HCT116 (cell line): Measurements from ENCODE around the gene CREBRF. TPM values are rescaled to one million over a fixed set of nuclear protein-coding genes. Genes with fewer than 3 reads are reported as not detected.

Source experiments
- ATAC-seq: fragments of 200-7000 bp; cut with Tn5 transposase; 2 replicates; pipeline ENCODE4 v1.9.1; 2020; ENCODE audit warnings: mild to moderate bottlenecking, moderate library complexity
- BruUV-seq: library from RNA; stranded (reverse); fragments of 400-500 nt; replicated peaks from 2 replicates; lab custom pipeline; 2021; lab: Mats Ljungman, UMichigan
- CTCF ChIA-PET: fragments of 300-600 bp; sonication (Branson Sonifier 250); formaldehyde crosslinking; loops from one replicate; lab custom pipeline; 2021; ENCODE audit warnings: antibody characterized with exemption; lab: Charles Lee
- POLR2A ChIA-PET: fragments of 300-600, 350-600 bp; sonication (Branson Sonifier 250); formaldehyde crosslinking; loops from one replicate; lab custom pipeline; 2021; ENCODE audit warnings: antibody characterized with exemption; lab: Charles Lee
- RAD21 ChIA-PET, 2 experiments: fragments of 300-600 bp; sonication (Branson Sonifier 250); formaldehyde crosslinking; loops; one replicate each; lab custom pipeline; 2023; ENCODE audit warnings: low total read pairs in 2 of 2; ENCODE audit not compliant: uncharacterized antibody in 2 of 2, unreplicated experiment in 2 of 2, low non-redundant PET in 1 of 2; lab: Charles Lee
- DNase-seq: peaks from one replicate; pipeline ENCODE4 v3.0.0-alpha.2; 2010; ENCODE audit warnings: low read depth, low spot score
- H2AFZ ChIP-seq: fragments of 200-600 bp; shearing (Covaris generic), sonication (generic); 2 replicates; pipeline ENCODE4 v1.6.1; 2017; ENCODE audit warnings: low read depth, mixed run types, mixed read lengths, antibody characterized with exemption, low read length; ENCODE audit not compliant: poor library complexity, severe bottlenecking
- H3K27ac ChIP-seq: 2 replicates; pipeline ENCODE4 v1.5.1; 2012; ENCODE audit warnings: low read depth, low read length
- H3K27me3 ChIP-seq: fragments of 200-600 bp; sonication (generic); 2 replicates; pipeline ENCODE4 v1.6.1; 2016; ENCODE audit warnings: mixed run types, low read length, mixed read lengths; ENCODE audit not compliant: insufficient read depth
- H3K36me3 ChIP-seq, 2 experiments: fragments of 200-500 bp in 1 of 2; fragments of 200-600 bp in 1 of 2; sonication (Bioruptor generic) in 1 of 2; sonication (generic) in 1 of 2; 2 replicates each; pipeline versions ENCODE4 v1.5.1 to v1.6.1; 2014 to 2016; ENCODE audit warnings: low read length in 2 of 2, inconsistent platforms in 1 of 2, mixed read lengths in 1 of 2, mixed run types in 1 of 2; ENCODE audit not compliant: insufficient read depth in 2 of 2, control insufficient read depth in 1 of 2
- H3K4me1 ChIP-seq, 2 experiments: fragments of 200-600 bp in 1 of 2; sonication (generic) in 1 of 2; 2 replicates each; pipeline versions ENCODE4 v1.5.1 to v1.6.1; 2012 to 2017; ENCODE audit warnings: low read length in 2 of 2, inconsistent platforms in 1 of 2, mild to moderate bottlenecking in 1 of 2, mixed read lengths in 1 of 2, mixed run types in 1 of 2, moderate library complexity in 1 of 2; ENCODE audit not compliant: insufficient read depth in 2 of 2, control insufficient read depth in 1 of 2
- H3K4me2 ChIP-seq: fragments of 200-600 bp; sonication (generic); 2 replicates; pipeline ENCODE4 v1.6.1; 2017; ENCODE audit warnings: mixed run types, low read length, mixed read lengths
- H3K4me3 ChIP-seq, 2 experiments: fragments of 200-600 bp in 1 of 2; sonication (generic) in 1 of 2; replicated peaks in 1 of 2; 2 replicates each; pipeline ENCODE4 v1.5.1; 2011 to 2016; ENCODE audit warnings: low read length in 2 of 2, control low read depth in 1 of 2, low read depth in 1 of 2, mild to moderate bottlenecking in 1 of 2, mixed read lengths in 1 of 2, mixed run types in 1 of 2
- H3K79me2 ChIP-seq: fragments of 200-600 bp; sonication (generic); 2 replicates; pipeline ENCODE4 v1.6.1; 2017; ENCODE audit warnings: mild to moderate bottlenecking, mixed run types, low read length, moderate library complexity, mixed read lengths; ENCODE audit not compliant: insufficient read depth
- H3K9ac ChIP-seq: fragments of 200-600 bp; sonication (generic); 2 replicates; pipeline ENCODE4 v1.6.1; 2016; ENCODE audit warnings: low read length, mixed read lengths
- H3K9me2 ChIP-seq: fragments of 200-600 bp; sonication (generic), shearing (Covaris generic); 2 replicates; pipeline ENCODE4 v1.6.1; 2017; ENCODE audit warnings: mixed run types, mild to moderate bottlenecking, moderate library complexity; ENCODE audit not compliant: insufficient read depth
- H3K9me3 ChIP-seq, 2 experiments: fragments of 200-500 bp in 1 of 2; fragments of 200-600 bp in 1 of 2; sonication (Bioruptor generic) in 1 of 2; sonication (generic) in 1 of 2; 2 replicates each; pipeline ENCODE4 v1.6.1; 2014 to 2017; ENCODE audit warnings: low read length in 2 of 2, mixed read lengths in 2 of 2, inconsistent platforms in 1 of 2, low read depth in 1 of 2, mild to moderate bottlenecking in 1 of 2, mixed run types in 1 of 2, moderate library complexity in 1 of 2; ENCODE audit not compliant: control insufficient read depth in 1 of 2, insufficient read depth in 1 of 2
- H4K20me1 ChIP-seq: fragments of 200-600 bp; sonication (generic), shearing (Covaris generic); 2 replicates; pipeline ENCODE4 v1.6.1; 2017; ENCODE audit warnings: mixed run types, mild to moderate bottlenecking, moderate library complexity; ENCODE audit not compliant: insufficient read depth
- CBX3 ChIP-seq: IDR thresholded peaks from 2 replicates; pipeline ENCODE4 v1.6.1; 2012; ENCODE audit warnings: low read depth
- CTCF ChIP-seq, 3 experiments: fragments of 200-600 bp in 1 of 3; sonication (generic) in 1 of 3; IDR thresholded peaks in 2 of 3; conservative IDR thresholded peaks in 1 of 3; 2 replicates each; pipeline ENCODE4 v1.5.1; 2012 to 2017; ENCODE audit warnings: low read depth in 2 of 3, low read length in 2 of 3, antibody characterized with exemption in 1 of 3, borderline replicate concordance in 1 of 3, control low read depth in 1 of 3, mild to moderate bottlenecking in 1 of 3, mixed read lengths in 1 of 3, mixed run types in 1 of 3, moderate library complexity in 1 of 3; ENCODE audit not compliant: insufficient read depth in 1 of 3
- ELF1 ChIP-seq: IDR thresholded peaks from 2 replicates; pipeline ENCODE4 v1.6.1; 2012; ENCODE audit warnings: low read depth, borderline replicate concordance
- RAD21 ChIP-seq: IDR thresholded peaks from 2 replicates; pipeline ENCODE4 v1.6.1; 2012; ENCODE audit warnings: low read depth, mild to moderate bottlenecking
- intact Hi-C: fragments of 100-400 bp; cut with micrococcal nuclease; formaldehyde crosslinking; loops from 2 replicates; pipeline ENCODE4 v1.10.0; 2022
- total RNA-seq: library from RNA; stranded (reverse); gene quantifications from one replicate; pipeline ENCODE4 v1.2.1, GENCODE V29; 2021; ENCODE audit not compliant: unreplicated experiment
- TF ChIP-seq, protein P1 (sequence below): IDR thresholded peaks from 2 replicates; pipeline ENCODE4 v1.6.1; 2012

Gene CREBRF
- total RNA-seq, 1 experiment from 2014 or later = 7.7 TPM

GRCh38 chr5:173180331-173180730 lies 124.2 kb downstream of the CREBRF start:
- no TSS peak for BruUV-seq
- POLR2A ChIA-PET = no interaction called here
- peak; percentile 17; the same call in 1 of the 2 replicates for TF ChIP-seq CBX3
- TF ChIP-seq, protein P1, sequence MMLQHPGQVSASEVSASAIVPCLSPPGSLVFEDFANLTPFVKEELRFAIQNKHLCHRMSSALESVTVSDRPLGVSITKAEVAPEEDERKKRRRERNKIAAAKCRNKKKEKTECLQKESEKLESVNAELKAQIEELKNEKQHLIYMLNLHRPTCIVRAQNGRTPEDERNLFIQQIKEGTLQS = no peak
- TF ChIP-seq, all 23 proteins: peak for 1
- no peak overlapping the region for H3K4me2 ChIP-seq
- H4K20me1 ChIP-seq = no peaks in the 10 kb centered on the region
- no peaks in the 10 kb centered on the region for H3K36me3 ChIP-seq
- H2AFZ ChIP-seq = no peak overlapping the region
- CTCF ChIA-PET = no interaction called here
- DNase-seq (no peak), ATAC-seq (peak; percentile 52)
- H3K4me3 ChIP-seq = no peak overlapping the region
- no peaks in the 10 kb centered on the region for H3K9me3 ChIP-seq
- intact Hi-C loops = no loop called here
- RAD21 ChIA-PET = no interaction called here
- no peaks in the 10 kb centered on the region for H3K9me2 ChIP-seq
- H3K27me3 ChIP-seq = no peaks in the 10 kb centered on the region
- no peak overlapping the region for H3K27ac ChIP-seq
- peaks cover 0 to 7% of the 10 kb centered on the region in 2 experiments; a peak in 1 of 4 replicates for H3K4me1 ChIP-seq
- H3K9ac ChIP-seq = no peak overlapping the region
- no peaks in the 10 kb centered on the region for H3K79me2 ChIP-seq

DNA sequence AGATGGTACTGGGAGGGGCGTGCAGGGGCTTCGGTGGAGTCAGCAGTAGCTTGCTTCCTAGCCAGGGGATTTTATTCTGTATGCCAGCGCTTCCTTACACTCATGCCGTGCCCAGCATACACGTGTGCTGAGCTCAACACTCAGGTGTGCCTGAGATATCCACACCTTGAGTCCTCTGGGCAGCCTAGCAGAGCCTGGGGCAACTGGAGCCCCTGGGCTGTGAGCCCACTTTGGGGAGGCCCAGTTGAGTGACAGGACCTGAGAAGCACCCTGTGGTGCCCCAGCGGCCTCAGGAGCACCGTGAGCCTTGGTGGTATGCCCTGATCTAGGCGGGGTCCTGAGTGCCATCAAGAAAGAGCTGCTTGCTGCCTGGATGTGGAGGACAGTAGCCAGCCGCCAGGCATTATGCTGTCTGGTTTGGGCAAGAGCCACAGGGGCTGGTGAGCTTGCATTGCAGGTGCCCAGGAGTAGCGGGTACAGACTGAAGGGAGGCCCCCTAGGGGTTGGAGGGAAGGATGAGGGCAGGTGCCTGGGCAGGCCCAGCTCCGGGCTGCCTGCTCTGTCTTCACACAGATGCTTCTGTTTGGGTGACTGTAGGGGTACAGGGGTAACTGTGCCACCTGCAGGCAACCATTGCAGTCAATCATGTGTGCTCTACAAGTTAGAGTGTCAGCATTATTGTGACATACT lies 131.0 kb downstream of the CREBRF start:
- TF ChIP-seq RAD21 (peak; percentile 30; the same call in 1 of the 2 replicates), ELF1 (no peak), CTCF (IDR thresholded peaks at IDR 0.05 in 2 of 3, conservative IDR thresholded peaks at IDR 0.05 in 1 of 3; ENCODE audit: borderline replicate concordance in 1 of 3, insufficient read depth in 1 of 3, low read depth in 2 of 3, low read length in 2 of 3) (peak; percentile 29 to 45 (median 40); a peak in 5 of 6 replicates)
- Histone ChIP-seq H3K79me2 (no peaks in the 10 kb centered on the region), H3K9ac (no peak overlapping the region), H2AFZ (no peak overlapping the region), H3K27ac (no peak overlapping the region), H3K9me3 (no peaks in the 10 kb centered on the region), H3K36me3 (no peaks in the 10 kb centered on the region), H3K9me2 (no peaks in the 10 kb centered on the region), H3K4me3 (no peak overlapping the region), H4K20me1 (no peaks in the 10 kb centered on the region), H3K27me3 (no peaks in the 10 kb centered on the region), H3K4me2 (no peak overlapping the region), H3K4me1 (no peaks in the 10 kb centered on the region)
- ChIA-PET POLR2A (no interaction called here), CTCF (interaction anchor here (0.5 to 0.8 kb wide), 2 partner anchors 203 to 206 kb away, joined by 3 to 4 read pairs; partner anchors contain the start of gene ATP6V0E1), RAD21 (no interaction called here)
- ATAC-seq (peak; percentile 98), DNase-seq (peak; percentile 12)
- BruUV-seq = no TSS peak
- intact Hi-C loops = no loop called here
